ENCODE results near the gene RBP3.

RBP3 gene

DNA sequence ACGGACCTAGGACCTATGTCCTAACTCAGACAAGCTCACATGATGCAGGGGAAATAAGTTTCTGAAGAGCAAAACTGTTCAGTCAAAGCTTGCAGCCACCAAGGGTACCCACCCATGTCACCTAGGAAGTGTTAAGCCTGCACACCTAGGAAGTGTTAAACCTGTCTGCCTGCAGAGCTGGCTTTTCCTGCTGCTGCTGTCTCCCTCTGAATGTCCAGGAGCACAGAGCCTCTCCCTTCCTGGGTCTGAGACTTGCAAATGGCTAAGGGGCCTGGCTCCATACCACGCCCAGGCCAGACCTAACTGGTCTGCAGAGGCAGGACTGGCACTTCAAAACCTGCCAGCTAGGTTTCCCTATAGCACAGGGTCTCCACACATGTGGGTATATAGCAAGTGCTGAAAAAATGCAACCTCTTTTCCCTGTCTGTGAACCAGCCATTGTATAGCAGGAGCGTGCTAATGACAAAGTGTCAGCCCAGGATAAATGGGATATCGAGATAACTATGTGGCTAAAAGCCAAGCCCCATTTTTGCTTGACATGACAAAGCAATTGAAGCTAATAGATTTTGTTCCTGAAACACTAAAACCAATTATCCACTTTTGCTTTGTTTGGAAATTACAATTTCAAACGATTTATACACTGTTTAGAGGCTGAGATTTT is 24.4 kb upstream of the RBP3 start:
- TF ChIP-seq, protein P1, sequence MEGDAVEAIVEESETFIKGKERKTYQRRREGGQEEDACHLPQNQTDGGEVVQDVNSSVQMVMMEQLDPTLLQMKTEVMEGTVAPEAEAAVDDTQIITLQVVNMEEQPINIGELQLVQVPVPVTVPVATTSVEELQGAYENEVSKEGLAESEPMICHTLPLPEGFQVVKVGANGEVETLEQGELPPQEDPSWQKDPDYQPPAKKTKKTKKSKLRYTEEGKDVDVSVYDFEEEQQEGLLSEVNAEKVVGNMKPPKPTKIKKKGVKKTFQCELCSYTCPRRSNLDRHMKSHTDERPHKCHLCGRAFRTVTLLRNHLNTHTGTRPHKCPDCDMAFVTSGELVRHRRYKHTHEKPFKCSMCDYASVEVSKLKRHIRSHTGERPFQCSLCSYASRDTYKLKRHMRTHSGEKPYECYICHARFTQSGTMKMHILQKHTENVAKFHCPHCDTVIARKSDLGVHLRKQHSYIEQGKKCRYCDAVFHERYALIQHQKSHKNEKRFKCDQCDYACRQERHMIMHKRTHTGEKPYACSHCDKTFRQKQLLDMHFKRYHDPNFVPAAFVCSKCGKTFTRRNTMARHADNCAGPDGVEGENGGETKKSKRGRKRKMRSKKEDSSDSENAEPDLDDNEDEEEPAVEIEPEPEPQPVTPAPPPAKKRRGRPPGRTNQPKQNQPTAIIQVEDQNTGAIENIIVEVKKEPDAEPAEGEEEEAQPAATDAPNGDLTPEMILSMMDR (IDR thresholded peaks at IDR 0.05) = no peak
- Histone ChIP-seq H3K27ac (no peak overlapping the region), H3K4me3 (no peak overlapping the region)
- DNase-seq (ENCODE audit: low spot score) = no peak

GRCh38 chr10:47325303-47326291 is 22.6 kb upstream of the RBP3 start:
- H3K4me3 ChIP-seq = no peak overlapping the region
- no peak overlapping the region for H3K27ac ChIP-seq
- TF ChIP-seq, protein P1 (IDR thresholded peaks at IDR 0.05) = no peak
- peak; percentile 58 for DNase-seq (ENCODE audit: low spot score)

DNA sequence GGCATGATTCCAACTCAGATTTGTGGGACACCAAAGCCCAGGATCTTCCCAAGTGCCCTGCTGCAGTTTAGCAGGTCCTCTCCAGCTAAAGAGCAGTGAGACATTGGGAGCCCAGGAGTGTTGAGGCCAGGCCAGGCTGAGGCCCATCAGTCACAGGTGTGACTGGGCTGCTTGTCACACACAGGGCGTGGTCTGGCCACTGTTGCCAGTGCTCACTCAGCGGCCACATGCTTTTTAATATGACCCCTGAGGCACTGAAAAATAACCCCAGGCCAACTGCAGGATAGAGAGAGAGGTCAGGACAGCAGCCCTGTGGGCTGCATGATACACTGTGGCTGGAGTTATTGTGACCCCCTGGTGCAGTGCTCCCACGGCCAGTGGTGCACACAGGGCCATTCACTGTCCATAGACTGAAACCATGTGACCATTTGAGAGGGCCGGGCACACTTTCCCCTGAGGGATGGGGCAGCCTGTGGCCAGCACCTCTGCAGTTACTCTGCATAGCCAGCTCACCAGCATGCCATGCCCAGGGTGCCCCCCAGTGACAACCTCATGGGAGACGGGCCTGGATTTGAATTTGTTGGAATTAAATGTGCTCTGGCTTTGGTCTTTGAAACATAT is 21.7 kb upstream of the RBP3 start:
- no peak overlapping the region for H3K4me3 ChIP-seq
- H3K27ac ChIP-seq = no peak overlapping the region
- DNase-seq (ENCODE audit: low spot score) = peak; percentile 46
- TF ChIP-seq, protein P1 (IDR thresholded peaks at IDR 0.05) = no peak

GRCh38 chr10:47326927-47327330 is 21.2 kb upstream of the RBP3 start:
- H3K27ac ChIP-seq = no peak overlapping the region
- TF ChIP-seq, protein P1 (IDR thresholded peaks at IDR 0.05) = no peak
- peak; percentile 52 for DNase-seq (ENCODE audit: low spot score)
- H3K4me3 ChIP-seq = no peak overlapping the region

GRCh38 chr10:47329855-47330254 is 18.3 kb upstream of the RBP3 start:
- Histone ChIP-seq H3K4me3 (no peak overlapping the region), H3K27ac (no peak overlapping the region)
- DNase-seq (ENCODE audit: low spot score) = no peak
- TF ChIP-seq, protein P1 (IDR thresholded peaks at IDR 0.05) = no peak

DNA sequence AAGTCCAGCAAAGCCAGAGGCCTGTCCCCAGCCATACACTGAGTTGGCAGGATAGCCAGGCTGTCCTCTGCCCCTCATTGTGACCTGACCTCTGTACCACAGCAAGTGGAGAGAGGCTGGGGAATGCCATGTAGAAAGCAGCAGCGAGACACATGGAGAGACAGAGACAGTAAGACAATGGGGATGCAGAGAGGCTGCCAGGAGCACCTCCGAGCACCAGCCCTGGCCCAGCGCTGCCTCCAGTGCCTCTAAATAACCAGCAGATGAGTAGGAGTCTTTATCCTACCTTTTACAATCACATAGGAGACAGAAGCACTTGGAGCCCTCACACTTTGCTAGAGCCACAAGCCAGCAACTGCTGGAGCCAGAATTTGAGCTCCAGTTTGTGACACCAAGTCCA is 17.8 kb upstream of the RBP3 start:
- Histone ChIP-seq H3K27ac (no peak overlapping the region), H3K4me3 (no peak overlapping the region)
- TF ChIP-seq, protein P1 (IDR thresholded peaks at IDR 0.05) = no peak
- DNase-seq (ENCODE audit: low spot score) = no peak
